HEK293 (cell line): ENCODE measurements around the gene TECTA.

Source experiments
- CTCF ChIA-PET: fragments of 350-600 bp; formaldehyde crosslinking; extraction: SDS; loops from one replicate; lab custom pipeline; 2021; ENCODE audit warnings: antibody characterized with exemption; lab: Yijun Ruan, JAX
- POLR2A ChIA-PET: fragments of 300-600 bp; formaldehyde crosslinking; extraction: SDS; loops from one replicate; lab custom pipeline; 2020; ENCODE audit warnings: antibody characterized with exemption, inconsistent platforms; lab: Yijun Ruan, JAX
- H3K27ac ChIP-seq: fragments of 200-500 bp; sonication (Bioruptor generic); 2 replicates; pipeline ENCODE4 v1.5.1; 2014; ENCODE audit warnings: low read depth, low read length, control low read depth, inconsistent platforms; ENCODE audit errors: extremely low read depth
- H3K36me3 ChIP-seq, 2 experiments: fragments of 200-500 bp in 1 of 2; sonication (Bioruptor generic) in 1 of 2; 1 replicate in 1 of 2; 2 replicates in 1 of 2; pipeline ENCODE4 v1.5.1; 2014 to 2017; ENCODE audit warnings: inconsistent platforms in 2 of 2, low read length in 2 of 2; ENCODE audit not compliant: control insufficient read depth in 2 of 2, insufficient read depth in 1 of 2
- H3K4me1 ChIP-seq: fragments of 200-500 bp; sonication (Bioruptor generic); 2 replicates; pipeline ENCODE4 v1.5.1; 2014; ENCODE audit warnings: mild to moderate bottlenecking, low read length, inconsistent platforms; ENCODE audit not compliant: control insufficient read depth, insufficient read depth
- H3K4me3 ChIP-seq: 2 replicates; pipeline ENCODE4 v1.5.1; 2011; ENCODE audit warnings: low read depth, mild to moderate bottlenecking, control low read depth, low read length, moderate library complexity
- H3K9me3 ChIP-seq: fragments of 200-500 bp; sonication (Bioruptor generic); 2 replicates; pipeline ENCODE4 v1.5.1; 2014; ENCODE audit warnings: low read depth, low read length, inconsistent platforms; ENCODE audit not compliant: control insufficient read depth, insufficient read depth
- GFI1B ChIP-seq: fragments of 450-650 bp; formaldehyde crosslinking; IDR thresholded peaks from 2 replicates; pipeline ENCODE4 v1.5.1; 2016; ENCODE audit warnings: missing biosample characterization, missing genetic modification characterization
- IKZF3 ChIP-seq: fragments of 450-650 bp; IDR thresholded peaks from 2 replicates; pipeline ENCODE4 v1.5.0; 2018; ENCODE audit warnings: missing biosample characterization, mild to moderate bottlenecking, missing genetic modification characterization, moderate library complexity
- KLF10 ChIP-seq: fragments of 450-650 bp; IDR thresholded peaks from 2 replicates; pipeline ENCODE4 v1.5.1; 2018; ENCODE audit warnings: missing biosample characterization, mild to moderate bottlenecking, missing genetic modification characterization
- KLF16 ChIP-seq: fragments of 450-650 bp; formaldehyde crosslinking; IDR thresholded peaks from 2 replicates; pipeline ENCODE4 v1.5.1; 2017; ENCODE audit warnings: missing biosample characterization, missing genetic modification characterization
- RBAK ChIP-seq: fragments of 450-650 bp; formaldehyde crosslinking; IDR thresholded peaks from 2 replicates; pipeline ENCODE4 v1.5.1; 2016; ENCODE audit warnings: missing biosample characterization, missing genetic modification characterization
- SETDB1 ChIP-seq: IDR thresholded peaks from one replicate; pipeline ENCODE4 v1.6.1; 2017; ENCODE audit warnings: mild to moderate bottlenecking, low read length, moderate library complexity, mixed read lengths; ENCODE audit not compliant: insufficient read length
- ZNF146 ChIP-seq: fragments of 450-650 bp; formaldehyde crosslinking; IDR thresholded peaks from 2 replicates; pipeline ENCODE4 v1.5.1; 2016; ENCODE audit warnings: missing biosample characterization, missing genetic modification characterization
- ZNF169 ChIP-seq: fragments of 450-650 bp; formaldehyde crosslinking; IDR thresholded peaks from 2 replicates; pipeline ENCODE4 v1.5.1; 2016; ENCODE audit warnings: missing biosample characterization, missing genetic modification characterization
- ZNF174 ChIP-seq: fragments of 450-650 bp; formaldehyde crosslinking; IDR thresholded peaks from 2 replicates; pipeline ENCODE4 v1.5.0; 2017; ENCODE audit warnings: missing biosample characterization, mild to moderate bottlenecking, missing genetic modification characterization
- ZNF211 ChIP-seq: fragments of 450-650 bp; formaldehyde crosslinking; IDR thresholded peaks from 2 replicates; pipeline ENCODE4 v1.5.1; 2016; ENCODE audit warnings: low read depth, missing biosample characterization, missing genetic modification characterization
- ZNF239 ChIP-seq: fragments of 450-650 bp; formaldehyde crosslinking; IDR thresholded peaks from 2 replicates; pipeline ENCODE4 v1.5.1; 2016; ENCODE audit warnings: missing biosample characterization, missing genetic modification characterization
- ZNF24 ChIP-seq: fragments of 450-650 bp; formaldehyde crosslinking; IDR thresholded peaks from 2 replicates; pipeline ENCODE4 v1.5.1; 2016; ENCODE audit warnings: missing biosample characterization, missing genetic modification characterization
- ZNF354C ChIP-seq: fragments of 450-650 bp; formaldehyde crosslinking; IDR thresholded peaks from 2 replicates; pipeline ENCODE4 v1.5.1; 2016; ENCODE audit warnings: missing biosample characterization, missing genetic modification characterization, low read depth, borderline replicate concordance
- ZNF404 ChIP-seq: fragments of 450-650 bp; formaldehyde crosslinking; IDR thresholded peaks from 2 replicates; pipeline ENCODE4 v1.5.1; 2017; ENCODE audit warnings: missing biosample characterization, missing genetic modification characterization
- ZNF514 ChIP-seq: fragments of 450-650 bp; formaldehyde crosslinking; IDR thresholded peaks from 2 replicates; pipeline ENCODE4 v1.5.1; 2016; ENCODE audit warnings: missing biosample characterization, missing genetic modification characterization
- ZNF529 ChIP-seq: fragments of 450-650 bp; formaldehyde crosslinking; IDR thresholded peaks from 2 replicates; pipeline ENCODE4 v1.5.1; 2017; ENCODE audit warnings: missing genetic modification characterization, missing biosample characterization; ENCODE audit not compliant: insufficient replicate concordance
- ZNF555 ChIP-seq: fragments of 450-650 bp; formaldehyde crosslinking; conservative IDR thresholded peaks from 2 replicates; pipeline ENCODE4 v1.5.1; 2017; ENCODE audit warnings: missing biosample characterization, mild to moderate bottlenecking, missing genetic modification characterization, inconsistent platforms
- ZNF707 ChIP-seq: fragments of 450-650 bp; formaldehyde crosslinking; IDR thresholded peaks from 2 replicates; pipeline ENCODE4 v1.5.1; 2016; ENCODE audit warnings: missing biosample characterization, missing genetic modification characterization
- ZNF785 ChIP-seq: fragments of 450-650 bp; formaldehyde crosslinking; IDR thresholded peaks from 2 replicates; pipeline ENCODE4 v1.5.1; 2016; ENCODE audit warnings: missing biosample characterization, missing genetic modification characterization
- ZSCAN16 ChIP-seq: fragments of 450-650 bp; formaldehyde crosslinking; IDR thresholded peaks from 2 replicates; pipeline ENCODE4 v1.5.1; 2016; ENCODE audit warnings: missing biosample characterization, missing genetic modification characterization
- ZSCAN4 ChIP-seq: fragments of 450-650 bp; formaldehyde crosslinking; IDR thresholded peaks from 2 replicates; pipeline ENCODE4 v1.5.1; 2017; ENCODE audit warnings: missing biosample characterization, missing genetic modification characterization
- TF ChIP-seq, protein P1 (sequence below): fragments of 450-650 bp; formaldehyde crosslinking; IDR thresholded peaks from 2 replicates; pipeline ENCODE4 v1.5.1; 2016; ENCODE audit warnings: missing biosample characterization, missing genetic modification characterization

TECTA gene

DNA sequence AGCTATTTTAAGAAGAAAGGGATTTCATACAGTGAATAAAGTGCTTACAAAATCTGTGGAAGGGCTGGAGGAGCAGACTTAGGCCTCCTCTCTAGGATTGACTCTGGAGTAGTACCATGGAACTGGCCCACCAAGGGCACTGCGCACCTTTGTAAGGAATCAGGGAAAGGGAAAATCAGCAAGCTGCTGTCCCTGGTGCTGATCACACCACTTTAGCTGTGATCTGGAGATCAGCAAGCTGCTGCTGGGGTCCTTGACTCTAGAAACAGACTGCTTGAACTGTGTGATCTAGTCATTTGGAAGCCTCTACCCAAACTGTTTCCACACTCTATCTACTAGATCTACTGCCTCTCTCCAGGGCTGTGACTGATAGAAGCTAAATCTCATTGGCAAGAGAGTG lies 18.4 kb upstream of the TECTA start:
- CTCF ChIA-PET, result interaction anchor here (0.7 to 0.9 kb wide), 3 partner anchors 50 to 896 kb away, joined by 3 read pairs; no protein-coding TSS in a partner anchor
- POLR2A ChIA-PET, result no interaction called here
- H3K36me3 ChIP-seq, result peaks cover 0 to 19% of the 10 kb centered on the region in 2 experiments; a peak in 2 of 3 replicates
- H3K4me1 ChIP-seq, result no peaks in the 10 kb centered on the region
- H3K4me3 ChIP-seq, result no peak overlapping the region
- no peak overlapping the region for H3K27ac ChIP-seq
- H3K9me3 ChIP-seq, result no peaks in the 10 kb centered on the region
- no peak for TF ChIP-seq SETDB1
- TF ChIP-seq, protein P1, sequence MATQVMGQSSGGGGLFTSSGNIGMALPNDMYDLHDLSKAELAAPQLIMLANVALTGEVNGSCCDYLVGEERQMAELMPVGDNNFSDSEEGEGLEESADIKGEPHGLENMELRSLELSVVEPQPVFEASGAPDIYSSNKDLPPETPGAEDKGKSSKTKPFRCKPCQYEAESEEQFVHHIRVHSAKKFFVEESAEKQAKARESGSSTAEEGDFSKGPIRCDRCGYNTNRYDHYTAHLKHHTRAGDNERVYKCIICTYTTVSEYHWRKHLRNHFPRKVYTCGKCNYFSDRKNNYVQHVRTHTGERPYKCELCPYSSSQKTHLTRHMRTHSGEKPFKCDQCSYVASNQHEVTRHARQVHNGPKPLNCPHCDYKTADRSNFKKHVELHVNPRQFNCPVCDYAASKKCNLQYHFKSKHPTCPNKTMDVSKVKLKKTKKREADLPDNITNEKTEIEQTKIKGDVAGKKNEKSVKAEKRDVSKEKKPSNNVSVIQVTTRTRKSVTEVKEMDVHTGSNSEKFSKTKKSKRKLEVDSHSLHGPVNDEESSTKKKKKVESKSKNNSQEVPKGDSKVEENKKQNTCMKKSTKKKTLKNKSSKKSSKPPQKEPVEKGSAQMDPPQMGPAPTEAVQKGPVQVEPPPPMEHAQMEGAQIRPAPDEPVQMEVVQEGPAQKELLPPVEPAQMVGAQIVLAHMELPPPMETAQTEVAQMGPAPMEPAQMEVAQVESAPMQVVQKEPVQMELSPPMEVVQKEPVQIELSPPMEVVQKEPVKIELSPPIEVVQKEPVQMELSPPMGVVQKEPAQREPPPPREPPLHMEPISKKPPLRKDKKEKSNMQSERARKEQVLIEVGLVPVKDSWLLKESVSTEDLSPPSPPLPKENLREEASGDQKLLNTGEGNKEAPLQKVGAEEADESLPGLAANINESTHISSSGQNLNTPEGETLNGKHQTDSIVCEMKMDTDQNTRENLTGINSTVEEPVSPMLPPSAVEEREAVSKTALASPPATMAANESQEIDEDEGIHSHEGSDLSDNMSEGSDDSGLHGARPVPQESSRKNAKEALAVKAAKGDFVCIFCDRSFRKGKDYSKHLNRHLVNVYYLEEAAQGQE (tag by site-specific recombination), result peak; percentile 93

- no peaks in the 10 kb centered on the region for H3K4me1 ChIP-seq
- peaks cover 0 to 37% of the 10 kb centered on the region in 2 experiments; a peak in 2 of 3 replicates for H3K36me3 ChIP-seq
- TF ChIP-seq ZNF514 (tag by site-specific recombination) (no peak), ZNF555 (tag by site-specific recombination) (no peak), ZNF239 (no peak), SETDB1 (no peak), ZNF354C (tag by site-specific recombination) (no peak), ZNF785 (tag by site-specific recombination) (no peak), ZNF169 (tag by site-specific recombination) (no peak), ZNF211 (tag by site-specific recombination) (no peak), RBAK (tag by site-specific recombination) (no peak), ZNF24 (tag by site-specific recombination) (no peak), ZNF404 (no peak), KLF16 (tag by site-specific recombination) (no peak)
- no peaks in the 10 kb centered on the region for H3K9me3 ChIP-seq
- ChIA-PET POLR2A (no interaction called here), CTCF (no interaction called here)
- no peak overlapping the region for H3K4me3 ChIP-seq
- no peak overlapping the region for H3K27ac ChIP-seq
These were observed 14.2 kb upstream of the TECTA start for GRCh38 chr11:121086866-121087265.

- Histone ChIP-seq H3K4me3 (no peak overlapping the region), H3K27ac (no peak overlapping the region), H3K36me3 (peaks cover 0 to 37% of the 10 kb centered on the region in 2 experiments; a peak in 2 of 3 replicates), H3K4me1 (no peaks in the 10 kb centered on the region), H3K9me3 (no peaks in the 10 kb centered on the region)
- CTCF ChIA-PET, result no interaction called here
- no peak for TF ChIP-seq ZNF146 (tag by site-specific recombination)
- POLR2A ChIA-PET, result no interaction called here
These were observed 11.5 kb upstream of the TECTA start for GRCh38 chr11:121089566-121089965.

GRCh38 chr11:121090145-121090721 lies 10.8 kb upstream of the TECTA start:
- Histone ChIP-seq H3K9me3 (no peaks in the 10 kb centered on the region), H3K4me3 (no peak overlapping the region), H3K36me3 (peaks cover 0 to 37% of the 10 kb centered on the region in 2 experiments; a peak in 2 of 3 replicates), H3K27ac (no peak overlapping the region), H3K4me1 (no peaks in the 10 kb centered on the region)
- POLR2A ChIA-PET, result no interaction called here
- TF ChIP-seq GFI1B (tag by site-specific recombination) (no peak), ZSCAN4 (tag by site-specific recombination) (no peak), ZNF707 (tag by site-specific recombination) (no peak), KLF10 (no peak), ZNF174 (no peak), ZNF146 (tag by site-specific recombination) (no peak), ZNF529 (tag by site-specific recombination) (no peak), IKZF3 (no peak), ZSCAN16 (tag by site-specific recombination) (no peak)
- CTCF ChIA-PET, result no interaction called here
